Stimulated activated CD8-positive, alpha-beta memory T cell treated with anti-CD3 and anti-CD28 coated beads, Interleukin-12 subunit alpha, Interleukin-12 subunit beta, amount 100 ng/mL, for 1 hour (primary cell): ENCODE results near the gene PLEKHB2.
A peak's percentile ranks its signal among the peaks of the same experiment; 100 is the strongest.
"Not testable (repeated sequence)": the region's sequence is repeated elsewhere in the genome, so short reads cannot be mapped to it uniquely, and the experiment has no call there.

Experiments used
- DNase-seq: peaks from one replicate; pipeline ENCODE4 v3.0.0-alpha.2; 2020; ENCODE audit warnings: low read depth

Gene PLEKHB2, protein sequence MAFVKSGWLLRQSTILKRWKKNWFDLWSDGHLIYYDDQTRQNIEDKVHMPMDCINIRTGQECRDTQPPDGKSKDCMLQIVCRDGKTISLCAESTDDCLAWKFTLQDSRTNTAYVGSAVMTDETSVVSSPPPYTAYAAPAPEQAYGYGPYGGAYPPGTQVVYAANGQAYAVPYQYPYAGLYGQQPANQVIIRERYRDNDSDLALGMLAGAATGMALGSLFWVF

DNA sequence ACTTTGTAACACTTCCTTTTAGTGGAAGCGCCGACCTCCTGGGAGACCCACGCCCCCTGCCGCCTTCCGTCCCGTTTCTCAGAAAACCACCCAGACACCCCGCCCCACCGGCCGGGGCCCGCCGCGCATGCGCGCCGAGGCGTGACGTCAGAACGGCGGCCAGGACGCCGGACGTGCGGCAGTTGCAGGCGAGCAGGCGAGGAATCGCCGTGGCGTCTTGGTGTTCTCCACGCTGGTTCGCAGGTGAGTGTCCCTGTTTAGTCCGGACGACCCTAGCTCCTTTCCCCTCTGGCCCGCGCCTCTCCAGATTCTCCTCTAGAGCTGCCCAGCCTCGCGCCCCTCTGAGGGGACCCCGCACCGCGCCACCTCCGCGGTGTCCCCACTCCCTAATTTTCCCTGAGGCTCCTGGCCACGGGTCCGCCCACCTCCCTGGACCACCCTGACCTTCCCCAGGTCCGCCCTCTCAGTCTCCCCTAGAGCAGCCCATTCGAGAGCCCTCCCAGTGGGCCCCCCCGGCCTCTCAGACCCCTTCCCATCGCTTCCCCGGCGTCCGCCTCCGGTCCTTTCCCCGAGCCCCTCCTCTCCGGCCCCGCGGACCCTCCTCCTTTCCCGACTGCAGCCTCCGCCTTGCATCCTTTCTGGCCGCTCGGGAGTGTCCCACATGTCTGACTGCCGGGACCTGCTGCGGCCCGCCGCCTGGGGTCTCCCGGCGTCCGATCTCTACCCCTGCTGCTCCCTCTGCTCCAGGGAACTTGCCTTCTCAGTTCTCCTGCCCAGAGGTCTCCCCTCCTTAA lies at the start of gene PLEKHB2:
Gene PLEKHB2, plus strand, starts transcription at position 181 of the 794 bp plus-strand sequence. CDS start 15,606 bp downstream, outside the sequence.
- peak; percentile 83 for DNase-seq

DNA sequence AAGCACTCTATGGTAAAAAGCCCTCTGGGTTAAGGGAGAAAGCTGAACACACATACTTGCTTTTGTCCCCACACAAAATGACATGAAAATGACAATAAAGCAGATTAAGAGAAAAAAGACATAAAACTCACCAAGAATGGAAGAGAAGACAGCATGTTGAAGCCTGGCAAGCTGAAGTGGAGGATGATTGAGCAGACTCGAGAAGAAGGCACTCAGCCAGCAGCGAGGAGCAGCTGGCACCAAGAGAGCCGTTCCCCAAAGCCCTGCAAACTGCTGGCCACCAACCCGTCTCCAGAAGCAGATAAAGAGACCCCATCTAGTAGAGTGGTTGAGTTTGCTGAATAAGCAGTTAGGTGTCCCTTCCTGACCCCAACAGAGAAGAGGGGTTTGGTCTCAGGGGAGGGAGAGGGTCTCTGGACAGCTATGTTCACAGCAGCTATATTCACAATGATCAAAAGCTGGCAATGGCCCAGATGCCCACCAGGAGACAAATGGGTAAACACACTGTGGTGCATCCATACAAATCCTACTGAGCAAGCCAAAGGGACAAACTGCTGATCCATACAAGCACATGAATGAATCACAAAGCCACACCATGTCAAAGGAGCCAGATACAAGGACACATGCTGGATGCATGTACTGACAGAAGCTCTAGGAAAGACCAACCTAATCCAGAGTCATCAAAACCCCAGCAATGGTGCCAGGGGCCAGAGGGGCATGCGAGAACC lies 48.8 kb upstream of the PLEKHB2 start:
- DNase-seq = no peak

DNA sequence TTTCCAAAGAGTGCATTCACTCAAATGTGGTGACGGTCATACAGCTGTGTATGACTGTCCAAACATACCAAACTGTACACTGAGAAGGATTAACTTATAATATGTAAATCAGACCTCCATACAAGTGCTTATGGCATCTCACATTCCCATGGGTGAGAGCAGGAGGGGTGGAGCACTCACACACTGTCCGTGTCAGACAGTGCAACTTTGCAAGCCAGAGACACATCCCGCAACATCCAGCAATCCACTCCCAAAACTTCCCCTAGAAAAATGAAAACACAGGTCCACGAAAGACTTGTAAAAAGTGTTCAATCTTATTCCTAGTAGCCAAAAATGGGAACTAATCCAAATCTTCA lies 48.2 kb upstream of the PLEKHB2 start:
- no peak for DNase-seq

DNA sequence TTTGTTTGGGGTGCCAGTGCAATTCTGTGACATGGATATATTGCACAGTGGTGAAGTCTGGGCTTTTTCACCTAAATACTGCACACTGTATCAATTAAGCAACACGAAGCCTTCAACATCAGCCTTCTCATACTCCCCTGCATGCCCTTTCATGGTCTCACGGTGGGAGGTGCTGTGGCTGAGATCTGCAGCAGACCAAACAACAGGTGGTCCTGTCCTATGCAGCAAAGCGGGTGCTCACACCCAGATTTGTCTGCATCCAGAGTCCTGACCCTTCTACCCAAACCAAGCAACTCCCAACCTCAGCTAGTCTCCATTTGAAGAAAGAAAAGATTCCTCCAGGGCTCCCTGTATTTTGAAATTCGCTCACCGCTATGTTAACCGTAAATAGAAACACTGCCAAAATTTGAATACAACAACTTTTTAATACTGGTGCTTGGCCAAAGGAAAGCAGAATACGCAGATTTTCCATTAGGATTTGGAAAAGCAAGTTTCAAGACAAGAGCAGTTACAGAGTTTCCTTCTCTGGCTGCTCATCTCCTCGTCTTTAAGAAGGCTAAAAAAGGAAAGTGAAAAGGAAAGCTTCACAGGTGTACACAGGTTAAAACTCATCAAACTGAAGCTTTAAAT lies 46.8 kb upstream of the PLEKHB2 start:
- DNase-seq = no peak

DNA sequence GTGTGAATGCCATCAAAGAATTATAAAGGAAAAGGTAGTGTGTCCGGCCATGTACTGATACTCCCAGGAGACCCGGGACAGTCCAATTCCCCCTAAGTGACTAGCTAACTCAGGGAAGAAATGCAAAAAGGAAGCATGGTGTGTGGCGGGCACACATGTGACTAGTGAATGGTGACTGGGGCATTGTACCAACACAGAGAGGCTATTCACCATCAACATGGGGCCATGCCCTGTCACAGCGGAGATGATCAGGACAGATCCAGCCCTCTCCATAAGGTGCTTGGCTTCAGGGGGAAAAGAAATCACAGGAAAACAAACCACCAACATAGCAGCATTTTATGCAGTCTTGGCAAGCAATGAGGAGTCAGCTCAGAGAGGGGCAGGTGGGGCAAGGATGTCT lies 46.2 kb upstream of the PLEKHB2 start:
- DNase-seq = no peak

DNA sequence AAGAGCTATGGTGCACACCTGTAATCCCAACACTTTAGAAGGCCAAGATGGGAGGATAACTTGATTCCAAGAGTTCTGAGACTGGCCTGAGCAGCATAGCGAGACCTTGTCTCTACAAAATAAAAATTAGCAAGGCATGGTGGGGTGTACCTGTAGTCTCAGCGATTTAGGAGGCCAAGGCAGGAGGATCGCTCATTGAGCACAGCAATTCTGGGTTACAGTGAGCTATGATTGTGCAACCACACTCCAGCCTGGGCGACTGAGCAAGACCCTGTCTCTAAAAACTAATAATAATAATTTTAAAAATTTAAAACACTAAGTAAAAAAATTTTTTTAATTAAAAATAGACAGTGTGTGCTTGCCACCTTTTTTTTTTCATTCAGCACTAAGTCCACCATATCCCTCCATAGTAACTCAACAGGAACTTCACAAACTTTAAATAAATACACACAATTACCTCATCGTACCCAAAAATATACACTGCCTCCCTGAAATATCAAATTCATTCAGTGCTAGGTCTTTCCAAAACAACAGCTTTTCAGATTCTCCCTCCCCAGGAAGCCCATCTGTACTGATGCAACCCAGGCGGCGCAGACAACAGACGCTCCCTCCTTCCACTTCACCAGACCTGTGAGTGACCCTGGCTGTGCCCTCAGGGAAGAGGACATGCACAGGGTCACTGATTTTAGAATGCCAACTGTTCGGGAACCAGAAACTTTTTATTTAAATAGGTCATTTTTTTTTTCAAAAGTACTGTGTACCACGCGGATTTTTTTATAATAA lies 41.4 kb upstream of the PLEKHB2 start:
- DNase-seq = no peak

DNA sequence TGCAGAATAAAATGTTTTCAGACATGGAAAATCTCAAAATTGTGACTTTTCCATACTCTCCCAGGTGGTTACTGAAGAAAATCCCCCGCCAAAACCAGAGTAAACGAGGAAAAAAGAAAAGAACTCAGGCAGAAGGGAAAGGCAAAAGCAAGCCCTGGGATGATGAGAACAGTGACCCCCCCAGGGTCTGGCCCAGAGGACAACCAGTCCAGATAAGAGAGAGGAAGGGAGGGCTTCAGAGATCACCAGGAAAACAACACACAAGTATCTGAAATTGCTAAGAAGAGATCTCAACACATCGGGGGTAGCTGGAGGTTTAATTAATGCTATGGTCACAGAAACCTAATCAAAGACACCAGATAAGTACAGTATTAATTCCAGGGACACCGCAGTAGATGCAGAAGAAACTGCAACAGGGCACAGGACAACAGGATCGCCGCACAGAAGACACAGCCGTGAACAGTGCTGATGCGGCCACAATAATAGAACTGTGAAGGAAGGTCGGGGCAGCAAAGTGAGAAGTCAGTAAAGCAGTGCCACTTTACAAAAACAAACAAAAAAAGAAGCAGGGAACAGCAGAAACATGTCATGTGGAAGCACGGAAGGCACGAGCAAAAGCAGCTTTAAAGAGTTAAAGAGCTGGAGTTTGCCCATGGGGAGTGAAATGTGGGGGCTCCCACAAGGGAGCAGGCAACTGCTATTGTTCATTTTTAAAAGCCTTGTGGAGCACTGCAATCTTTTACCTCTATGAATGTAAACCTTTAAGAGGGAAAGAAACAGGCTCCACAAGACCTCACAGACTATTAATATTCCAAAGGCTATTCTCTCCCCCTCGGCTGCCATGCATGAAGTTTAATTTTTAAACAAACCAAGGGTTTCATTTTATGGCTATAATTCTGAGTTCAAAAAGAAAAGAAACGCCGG lies 40.3 kb upstream of the PLEKHB2 start:
- no peak for DNase-seq

DNA sequence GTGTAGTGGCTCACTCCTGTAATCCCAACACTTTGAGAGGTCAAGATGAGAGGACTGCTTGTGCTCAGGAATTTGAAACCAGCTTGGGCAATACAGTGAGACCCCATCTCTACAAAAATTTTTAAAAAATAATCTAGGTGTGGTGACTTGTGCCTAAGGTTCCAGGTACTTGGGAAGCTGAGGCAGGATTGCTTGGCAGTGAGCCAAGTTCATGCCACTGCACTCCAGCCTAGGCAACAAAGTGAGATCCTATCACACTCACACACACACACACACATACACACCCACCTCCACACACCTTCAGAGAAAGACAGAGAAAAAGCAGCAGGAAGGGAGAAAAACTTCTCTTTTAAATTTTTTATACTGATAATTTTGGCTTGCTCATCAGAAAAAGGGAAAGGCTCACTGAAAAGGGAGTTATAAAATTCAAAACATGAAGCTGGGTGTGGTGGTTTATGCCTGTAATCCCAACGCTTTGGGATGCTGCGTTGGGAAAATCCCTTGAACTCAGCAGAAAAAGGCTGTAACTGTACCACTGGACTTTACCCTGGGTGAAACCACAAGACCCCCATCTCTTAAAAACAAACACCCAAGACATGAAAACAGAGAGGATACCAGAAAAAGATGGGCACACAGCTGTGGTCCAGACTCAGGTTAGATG lies 37.5 kb upstream of the PLEKHB2 start:
- DNase-seq = no peak

DNA sequence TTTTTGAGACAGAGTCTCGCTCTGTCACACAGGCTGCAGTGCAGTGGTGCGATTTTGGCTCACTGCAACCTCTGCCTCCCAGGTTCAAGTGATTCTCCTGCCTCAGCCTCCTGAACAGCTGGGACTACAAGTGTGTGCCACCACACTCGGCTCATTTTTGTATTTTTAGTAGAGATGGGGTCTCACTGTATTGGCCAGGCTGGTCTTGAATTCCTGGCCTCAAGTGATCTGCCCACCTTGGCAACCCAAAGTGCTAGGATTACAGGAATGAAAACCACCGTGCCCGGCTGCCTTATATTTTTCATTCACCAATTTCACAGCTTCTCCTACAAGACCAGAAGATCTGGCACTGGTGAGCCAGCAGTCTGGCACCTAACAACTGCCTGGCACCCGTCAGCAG lies 37.0 kb upstream of the PLEKHB2 start:
- DNase-seq = not testable (repeated sequence)

DNA sequence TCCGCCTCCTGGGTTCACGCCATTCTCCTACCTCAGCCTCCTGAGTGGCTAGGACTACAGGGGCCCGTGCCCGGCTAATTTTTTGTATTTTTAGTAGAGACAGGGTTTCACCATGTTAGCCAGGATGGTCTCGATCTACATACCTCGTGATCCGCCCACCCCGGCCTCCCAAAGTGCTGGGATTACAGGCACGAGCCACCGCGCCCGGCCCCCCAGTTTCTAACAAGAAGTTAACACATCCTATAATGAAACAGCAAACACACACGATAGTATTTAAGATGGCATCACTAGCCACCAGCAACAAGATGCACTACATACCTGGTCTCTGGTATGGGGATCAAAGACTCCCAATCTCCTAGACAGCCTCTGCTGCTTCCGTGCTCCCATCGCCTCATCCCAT lies 29.6 kb upstream of the PLEKHB2 start:
- DNase-seq = not testable (repeated sequence)

DNA sequence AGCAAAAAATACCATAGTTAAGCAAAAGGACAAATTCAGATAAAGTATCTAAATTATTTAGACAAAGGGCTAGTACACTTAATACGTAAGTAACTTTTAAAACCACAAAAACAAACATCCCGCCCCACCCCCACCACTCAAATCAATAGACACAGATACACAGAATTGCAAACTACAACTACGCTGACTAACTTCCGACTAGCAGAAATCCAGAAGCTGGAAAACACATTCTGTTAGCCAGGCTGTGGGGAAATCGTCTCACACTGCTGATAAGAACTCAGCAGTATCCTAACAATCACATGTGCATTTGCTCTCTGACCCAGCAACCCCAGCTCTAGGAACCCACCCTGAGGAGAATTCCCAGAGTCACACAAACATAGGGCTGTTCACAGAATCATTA lies 28.4 kb upstream of the PLEKHB2 start:
- no peak for DNase-seq

DNA sequence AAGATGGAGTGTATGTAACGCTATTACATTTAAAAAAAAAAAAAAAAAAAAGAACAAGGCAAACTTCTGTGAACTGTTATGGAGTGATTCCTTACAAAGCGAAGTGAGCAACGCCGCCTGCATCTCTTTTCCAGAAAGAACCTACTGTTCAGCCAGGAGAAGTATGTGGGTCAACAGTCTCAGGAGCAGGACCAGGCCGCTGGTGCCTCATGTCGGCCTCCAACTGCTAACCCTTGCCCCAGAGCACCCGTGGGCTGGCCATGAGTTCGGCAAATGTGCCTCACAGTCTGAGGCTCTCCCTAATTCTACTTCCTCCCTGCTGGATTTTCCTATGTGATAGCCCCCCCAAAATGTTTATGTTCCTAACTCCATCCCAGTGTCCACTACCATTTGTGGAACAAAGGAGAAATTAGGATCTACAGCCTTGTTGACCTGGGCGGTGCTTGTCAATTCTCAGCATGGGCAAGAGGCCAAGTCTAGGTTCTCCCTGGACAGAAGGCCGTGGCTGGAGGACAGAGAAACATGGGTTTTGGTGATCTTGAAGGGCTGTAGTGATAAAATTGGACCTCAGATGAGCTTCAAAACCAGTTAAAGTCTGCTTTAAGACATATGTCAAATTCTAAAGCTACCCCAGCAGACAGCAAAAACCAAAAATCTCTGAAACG lies 27.8 kb upstream of the PLEKHB2 start:
- DNase-seq = no peak

DNA sequence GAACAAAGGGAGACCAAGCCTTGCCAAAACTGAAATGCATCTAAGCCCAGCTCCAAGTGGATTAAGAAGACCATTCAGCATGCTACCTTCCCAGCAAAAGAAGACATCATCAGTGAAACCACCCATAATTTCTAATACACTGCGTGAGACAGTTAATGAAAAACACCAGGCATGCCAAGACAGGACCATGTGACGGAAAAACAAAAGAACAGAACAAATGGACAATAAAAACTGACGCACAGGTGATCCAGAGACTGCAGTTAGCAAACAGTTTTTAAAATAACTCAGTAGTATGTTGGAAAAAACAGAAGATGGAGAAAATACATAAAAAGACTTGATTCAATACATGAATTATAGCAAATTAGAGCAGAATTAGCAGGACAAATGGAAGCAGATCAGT lies 27.2 kb upstream of the PLEKHB2 start:
- no peak for DNase-seq

DNA sequence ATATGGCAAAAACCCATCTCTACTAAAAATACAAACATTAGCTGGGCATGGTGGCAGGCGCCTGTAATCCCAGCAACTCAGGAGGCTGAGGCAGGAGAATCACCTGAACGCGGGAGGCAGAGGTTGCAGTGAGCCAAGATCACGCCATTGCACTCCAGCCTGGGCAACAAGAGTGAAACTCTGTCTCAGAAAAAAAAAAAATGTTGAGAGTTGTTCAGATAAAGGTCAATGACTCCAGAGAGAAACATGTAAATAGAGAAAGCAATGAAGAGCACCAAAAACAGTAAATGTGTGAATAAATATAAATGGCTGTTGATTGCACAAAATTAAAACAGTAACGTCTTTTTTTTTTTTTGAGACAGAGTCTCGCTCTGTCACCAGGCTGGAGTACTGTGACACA lies 25.2 kb upstream of the PLEKHB2 start:
- not testable (repeated sequence) for DNase-seq

DNA sequence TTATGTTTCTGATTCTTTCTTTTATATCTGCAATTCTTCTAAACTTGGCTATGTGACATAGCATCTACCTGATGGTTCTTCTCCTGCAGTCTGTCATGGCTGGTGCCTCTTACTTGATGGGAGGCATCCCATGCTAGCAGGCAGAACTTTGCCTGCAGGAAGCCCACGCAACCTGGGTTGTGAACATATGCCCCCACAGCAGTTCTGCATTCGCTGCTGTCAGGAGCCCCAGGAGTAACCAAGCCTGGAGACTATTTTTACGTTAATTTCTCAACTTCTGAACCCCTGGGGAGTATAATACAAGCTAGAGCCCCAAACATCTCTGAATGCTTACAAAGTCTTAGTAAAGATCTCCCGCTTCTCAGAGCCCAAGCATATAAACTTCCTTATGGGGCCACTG lies 23.9 kb upstream of the PLEKHB2 start:
- no peak for DNase-seq

DNA sequence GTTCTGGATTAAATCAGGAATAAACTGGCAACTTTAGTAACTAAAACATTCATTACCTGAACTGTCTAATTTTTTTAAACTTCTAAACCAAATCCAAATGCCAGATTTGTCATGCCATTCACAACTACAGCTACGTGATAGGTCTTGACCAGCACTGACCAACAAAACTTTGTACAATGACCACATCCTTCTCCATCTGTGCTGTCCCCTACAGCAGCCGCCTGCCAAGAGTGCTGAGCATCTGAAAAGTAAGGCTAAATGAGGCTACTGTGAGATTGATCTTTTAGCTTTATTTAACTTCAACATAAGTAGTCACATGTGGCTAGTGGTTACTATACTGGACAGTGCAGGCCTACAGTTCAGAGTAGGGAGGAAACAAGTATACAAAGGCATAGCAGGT lies 19.5 kb upstream of the PLEKHB2 start:
- no peak for DNase-seq

DNA sequence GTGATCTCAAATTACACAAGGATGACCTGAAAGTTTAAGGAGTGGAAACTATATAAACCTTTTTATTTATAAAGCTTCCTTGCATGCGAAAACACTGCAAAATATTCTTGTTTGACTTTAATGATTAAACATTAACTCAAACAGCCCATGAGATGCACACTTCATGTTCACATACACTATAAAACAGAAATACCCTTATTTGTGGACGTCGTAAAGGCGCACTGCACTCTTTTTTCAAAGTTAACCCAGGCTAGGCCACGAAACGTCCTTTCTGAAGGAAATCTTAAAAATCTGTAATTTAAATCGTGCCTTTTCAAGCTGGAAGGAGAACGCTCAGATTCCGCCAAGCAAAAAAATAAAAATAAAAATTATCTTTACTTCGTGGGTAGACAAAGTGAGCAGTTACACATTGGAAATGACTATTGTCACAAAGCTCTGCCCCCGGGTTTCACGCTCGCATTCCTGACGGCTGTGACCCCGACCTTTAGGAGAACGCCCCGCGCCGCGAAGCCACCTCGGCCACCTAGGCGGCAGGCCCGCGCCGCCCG lies 12.6 kb upstream of the PLEKHB2 start:
- DNase-seq = no peak

DNA sequence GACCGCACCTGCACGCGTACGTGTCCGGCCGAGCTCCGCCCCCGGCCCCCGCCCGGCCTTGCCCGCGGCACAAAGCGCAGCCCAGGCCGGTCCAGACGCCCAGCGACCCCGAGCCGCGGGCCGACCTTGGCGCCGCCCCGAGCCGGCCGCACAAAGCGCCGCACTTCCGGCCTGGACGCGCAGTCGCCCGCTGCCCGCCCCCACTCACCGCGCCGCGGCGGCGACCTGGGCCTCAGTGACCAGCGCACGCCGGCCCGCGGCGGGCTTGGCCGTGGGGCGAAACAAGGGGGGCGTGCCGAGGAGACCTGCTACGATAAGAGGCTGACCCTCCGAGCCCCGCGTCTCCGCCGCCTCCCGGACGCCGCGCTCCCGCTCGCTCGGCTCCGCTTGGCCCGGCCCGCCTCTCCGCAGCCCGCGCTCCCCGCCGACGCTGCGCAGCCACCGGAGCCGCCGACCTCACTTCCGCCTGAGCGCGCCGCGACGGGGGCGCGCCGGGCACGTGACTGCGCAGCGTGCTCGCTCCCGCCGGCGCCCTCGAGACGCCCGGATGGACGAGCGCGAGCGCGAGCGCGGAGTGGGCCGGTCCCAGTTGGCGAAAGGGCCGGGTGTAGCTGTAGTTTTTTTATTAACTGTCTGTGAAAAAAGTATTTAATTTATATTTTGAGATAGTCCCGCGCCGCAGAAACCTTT lies 12.0 kb upstream of the PLEKHB2 start, which contains the start of gene FAM168B:
Gene FAM168B, minus strand, starts transcription at position 455 of the 690 bp plus-strand sequence. CDS start 10,814 bp downstream, outside the sequence.
- DNase-seq = peak; percentile 76
